CD14-positive monocyte (primary cell): ENCODE results near the gene SMURF1. TPM values are rescaled to one million over a fixed set of nuclear protein-coding genes. Genes with fewer than 3 reads are reported as not detected.

Experiments used
- DNase-seq, 3 donors: peaks; one replicate each; pipeline ENCODE4 v3.0.0-alpha.2; 2011 to 2022
- H2AFZ ChIP-seq: 2 replicates; pipeline ENCODE4 v1.6.0; 2012; ENCODE audit warnings: mild to moderate bottlenecking, low read depth, low read length, inconsistent platforms; ENCODE audit not compliant: insufficient read depth, poor library complexity, severe bottlenecking
- H3K27ac ChIP-seq, 2 donors: 1 replicate in 1 of 2; 2 replicates in 1 of 2; pipeline ENCODE4 v1.5.1; 2012 to 2013; ENCODE audit warnings: low read length in 2 of 2, control low read depth in 1 of 2, inconsistent platforms in 1 of 2, low read depth in 1 of 2, mild to moderate bottlenecking in 1 of 2
- H3K27me3 ChIP-seq, 2 donors: one replicate each; pipeline versions ENCODE4 v1.6.0 to v1.6.1; 2011 to 2013; ENCODE audit warnings: low read length in 2 of 2; ENCODE audit not compliant: control insufficient read depth in 2 of 2, insufficient read depth in 2 of 2
- H3K36me3 ChIP-seq, 2 donors: replicated peaks in 1 of 2; 1 replicate in 1 of 2; 2 replicates in 1 of 2; pipeline versions ENCODE4 v1.5.1 to v1.6.1; 2012 to 2013; ENCODE audit warnings: low read length in 2 of 2, control low read depth in 1 of 2, inconsistent platforms in 1 of 2, mild to moderate bottlenecking in 1 of 2; ENCODE audit not compliant: insufficient read depth in 2 of 2, control insufficient read depth in 1 of 2
- H3K4me1 ChIP-seq, 2 donors: 1 replicate in 1 of 2; 2 replicates in 1 of 2; pipeline versions ENCODE4 v1.5.1 to v1.6.1; 2012 to 2013; ENCODE audit warnings: low read length in 2 of 2, control low read depth in 1 of 2, inconsistent platforms in 1 of 2, mild to moderate bottlenecking in 1 of 2, moderate library complexity in 1 of 2; ENCODE audit not compliant: insufficient read depth in 2 of 2, control insufficient read depth in 1 of 2
- H3K4me2 ChIP-seq: replicated peaks from 2 replicates; pipeline ENCODE3; 2012; ENCODE audit warnings: low read length, moderate library complexity, mild to moderate bottlenecking; ENCODE audit not compliant: poor library complexity, severe bottlenecking; ENCODE audit errors: extremely low read depth
- H3K4me3 ChIP-seq, 3 experiments: fragments of 200-600 bp in 1 of 3; sonication (generic) in 1 of 3; replicated peaks in 1 of 3; 1 replicate in 2 of 3; 2 replicates in 1 of 3; pipeline ENCODE4 v1.5.1; 2011 to 2013; ENCODE audit warnings: low read length in 3 of 3, mild to moderate bottlenecking in 3 of 3, control low read depth in 2 of 3, low read depth in 2 of 3, inconsistent platforms in 1 of 3, moderate library complexity in 1 of 3
- H3K79me2 ChIP-seq: 2 replicates; pipeline ENCODE4 v1.6.0; 2012; ENCODE audit warnings: mild to moderate bottlenecking, control low read depth, inconsistent platforms, low read length, moderate library complexity; ENCODE audit not compliant: insufficient read depth
- H3K9ac ChIP-seq: 2 replicates; pipeline ENCODE4 v1.6.0; 2017; ENCODE audit warnings: low read length, mild to moderate bottlenecking; ENCODE audit not compliant: insufficient read depth, poor library complexity, severe bottlenecking
- H3K9me3 ChIP-seq, 2 donors: replicated peaks in 1 of 2; 1 replicate in 1 of 2; 2 replicates in 1 of 2; pipeline versions ENCODE4 v1.5.1 to v1.6.1; 2012 to 2013; ENCODE audit warnings: low read length in 2 of 2, control low read depth in 1 of 2; ENCODE audit not compliant: control insufficient read depth in 1 of 2, insufficient read depth in 1 of 2
- H4K20me1 ChIP-seq: 2 replicates; pipeline ENCODE4 v1.6.0; 2012; ENCODE audit warnings: mild to moderate bottlenecking, low read length, control low read depth, moderate library complexity; ENCODE audit not compliant: insufficient read depth
- H3K27ac Mint-ChIP-seq, 7 donors: one replicate each; pipeline ENCODE4 v1.8.0; 2020; ENCODE audit warnings: mild to moderate bottlenecking in 7 of 7, mixed read lengths in 7 of 7, moderate library complexity in 6 of 7, inconsistent platforms in 2 of 7
- H3K27me3 Mint-ChIP-seq, 3 donors: one replicate each; pipeline ENCODE4 v1.8.0; 2021 to 2022; ENCODE audit warnings: low read depth in 3 of 3, mild to moderate bottlenecking in 3 of 3, mixed read lengths in 3 of 3, moderate library complexity in 3 of 3, inconsistent platforms in 1 of 3
- H3K36me3 Mint-ChIP-seq, 2 donors: one replicate each; pipeline ENCODE4 v1.8.0; 2020; ENCODE audit warnings: mixed read lengths in 2 of 2, inconsistent platforms in 1 of 2, mild to moderate bottlenecking in 1 of 2
- H3K4me1 Mint-ChIP-seq: one replicate; pipeline ENCODE4 v1.8.0; 2020; ENCODE audit warnings: mild to moderate bottlenecking, mixed read lengths
- H3K4me3 Mint-ChIP-seq, 2 donors: one replicate each; pipeline ENCODE4 v1.8.0; 2020; ENCODE audit warnings: mild to moderate bottlenecking in 2 of 2, mixed read lengths in 2 of 2, moderate library complexity in 1 of 2
- H3K9me3 Mint-ChIP-seq, 7 donors: one replicate each; pipeline ENCODE4 v1.8.0; 2020 to 2022; ENCODE audit warnings: mixed read lengths in 7 of 7, mild to moderate bottlenecking in 6 of 7, moderate library complexity in 6 of 7, inconsistent platforms in 2 of 7
- CTCF ChIP-seq: fragments of 200-600 bp; IDR thresholded peaks from one replicate; pipeline ENCODE4 v1.8.0; 2022; ENCODE audit warnings: antibody characterized with exemption, mild to moderate bottlenecking
- WGBS: methylation state at CpG from one replicate; pipeline ENCODE4 v1.1.5; 2013; ENCODE audit warnings: missing lambda C conversion rate; ENCODE audit not compliant: insufficient coverage; 5-methylcytosine and 5-hydroxymethylcytosine counted together
- intact Hi-C, 2 donors: fragments of 100-400 bp; cut with micrococcal nuclease; formaldehyde crosslinking; loops; one replicate each; pipeline versions ENCODE4 v1.15.0 to v1.15.1; 2023
- polyA plus RNA-seq, 3 donors: library from polyadenylated mRNA; depleted of rRNA in 1 of 3; unstranded in 2 of 3; stranded (reverse) in 1 of 3; fragments of 300-500 nt in 2 of 3; fragments of >200 nt in 1 of 3; fragmentation: Illumina TruSeq in 2 of 3; gene quantifications; 1 replicate in 2 of 3; 2 replicates in 1 of 3; pipeline ENCODE4 v1.2.3, GENCODE V29; 2012 to 2021

The SMURF1 gene
- polyA plus RNA-seq, 3 donors = 0.48 to 15.8 (median 1.6) TPM

GRCh38 chr7:99021941-99022560 lies 121.9 kb downstream of the SMURF1 start:
- H3K27ac ChIP-seq = peak overlapping the region in 1 of 2 donors; percentile 40
- Mint-ChIP-seq H3K4me3 (no peak overlapping the region), H3K9me3 (no peaks in the 10 kb centered on the region), H3K36me3 (peaks cover 21 to 50% of the 10 kb centered on the region in 2 donors), H3K27me3 (peaks cover 0 to 2% (median 0%) of the 10 kb centered on the region in 3 donors), H3K4me1 (peaks cover 8% of the 10 kb centered on the region), H3K27ac (peak overlapping the region in 3 of 7 donors; percentile 36 to 84 (median 58))
- no peak overlapping the region for H3K4me2 ChIP-seq
- no peak for TF ChIP-seq CTCF
- H3K27me3 ChIP-seq = no peaks in the 10 kb centered on the region
- 81% methylated on average over 2 of the region's 3 CpGs for WGBS
- DNase-seq = no peak
- no peaks in the 10 kb centered on the region for H3K79me2 ChIP-seq
- no peaks in the 10 kb centered on the region for H3K9me3 ChIP-seq
- peaks cover 12 to 25% of the 10 kb centered on the region in 2 donors for H3K36me3 ChIP-seq
- H3K4me1 ChIP-seq = peaks cover 0 to 6% of the 10 kb centered on the region in 2 donors
- no peak overlapping the region for H2AFZ ChIP-seq
- no peak overlapping the region for H3K4me3 ChIP-seq
- no peaks in the 10 kb centered on the region for H4K20me1 ChIP-seq
- H3K9ac ChIP-seq = no peak overlapping the region
- intact Hi-C loops = no loop called here

GRCh38 chr7:99020413-99020715 lies 123.5 kb downstream of the SMURF1 start:
- no CpG with 5 or more reads among the region's 3 CpGs for WGBS
- peaks cover 8% of the 10 kb centered on the region for H3K4me1 Mint-ChIP-seq
- H3K4me3 Mint-ChIP-seq = no peak overlapping the region
- H3K36me3 Mint-ChIP-seq = peaks cover 30 to 56% of the 10 kb centered on the region in 2 donors
- TF ChIP-seq CTCF = no peak
- peaks cover 0 to 2% (median 0%) of the 10 kb centered on the region in 3 donors for H3K27me3 Mint-ChIP-seq
- Histone ChIP-seq H3K9ac (no peak overlapping the region), H3K27ac (no peak overlapping the region), H3K36me3 (peaks cover 16 to 32% of the 10 kb centered on the region in 2 donors), H3K9me3 (no peaks in the 10 kb centered on the region), H3K79me2 (no peaks in the 10 kb centered on the region), H2AFZ (no peak overlapping the region), H3K4me3 (no peak overlapping the region), H4K20me1 (no peaks in the 10 kb centered on the region), H3K4me2 (no peak overlapping the region), H3K4me1 (peaks cover 0 to 6% of the 10 kb centered on the region in 2 donors), H3K27me3 (no peaks in the 10 kb centered on the region)
- H3K9me3 Mint-ChIP-seq = no peaks in the 10 kb centered on the region
- no peak for DNase-seq
- intact Hi-C loops = no loop called here
- peak overlapping the region in 1 of 7 donors; percentile 16 for H3K27ac Mint-ChIP-seq
